Small intestine (tissue), 7 donors: ENCODE measurements around the gene RIMBP2. TPM values are rescaled to one million over a fixed set of nuclear protein-coding genes. Genes with fewer than 3 reads are reported as not detected.

Source experiments
- DNase-seq, 2 donors: peaks; one replicate each; pipeline versions ENCODE4 v3.0.0 to v3.0.0-alpha.2; 2013
- FAIRE-seq: peaks from 2 replicates; lab custom pipeline; 2012; peaks lifted over from hg19 to GRCh38; lab: Jason Lieb, UNC
- H3K27ac ChIP-seq, 3 donors: one replicate each; pipeline ENCODE4 v1.5.1; 2013; ENCODE audit warnings: low read length in 2 of 3, mild to moderate bottlenecking in 2 of 3, control low read depth in 1 of 3, inconsistent platforms in 1 of 3, low read depth in 1 of 3, moderate library complexity in 1 of 3
- H3K27me3 ChIP-seq, 3 donors: one replicate each; pipeline ENCODE4 v1.6.1; 2013; ENCODE audit warnings: low read length in 3 of 3, inconsistent platforms in 1 of 3; ENCODE audit not compliant: control insufficient read depth in 3 of 3, insufficient read depth in 3 of 3
- H3K36me3 ChIP-seq, 3 donors: one replicate each; pipeline ENCODE4 v1.6.1; 2013; ENCODE audit warnings: low read length in 3 of 3, inconsistent platforms in 1 of 3, low read depth in 1 of 3, mild to moderate bottlenecking in 1 of 3, moderate library complexity in 1 of 3; ENCODE audit not compliant: control insufficient read depth in 3 of 3, insufficient read depth in 2 of 3
- H3K4me1 ChIP-seq, 3 donors: one replicate each; pipeline ENCODE4 v1.6.1; 2013; ENCODE audit warnings: low read length in 2 of 3, inconsistent platforms in 1 of 3, low read depth in 1 of 3, mild to moderate bottlenecking in 1 of 3, moderate library complexity in 1 of 3; ENCODE audit not compliant: control insufficient read depth in 3 of 3, insufficient read depth in 2 of 3
- H3K4me3 ChIP-seq, 3 donors: one replicate each; pipeline ENCODE4 v1.5.1; 2013; ENCODE audit warnings: low read length in 3 of 3, control low read depth in 1 of 3, inconsistent platforms in 1 of 3, low read depth in 1 of 3, mild to moderate bottlenecking in 1 of 3, moderate library complexity in 1 of 3
- H3K9me3 ChIP-seq, 2 donors: one replicate each; pipeline ENCODE4 v1.6.1; 2013; ENCODE audit warnings: low read depth in 1 of 2, low read length in 1 of 2; ENCODE audit not compliant: control insufficient read depth in 2 of 2, insufficient read depth in 1 of 2
- WGBS, 3 donors: extraction: QIAGEN DNeasy Blood & Tissue Kit; methylation state at CpG; one replicate each; pipeline ENCODE4 v1.1.7; 2013; 5-methylcytosine and 5-hydroxymethylcytosine counted together
- polyA plus RNA-seq, 4 donors: library from polyadenylated mRNA; stranded (reverse) in 3 of 4; unstranded in 1 of 4; fragments of 200-250 nt in 3 of 4; fragments of 120-200 nt in 1 of 4; gene quantifications; one replicate each; pipeline versions ENCODE4 v1.2.1 to v1.2.3, GENCODE V29; 2013
- donor health status: healthy with polysubstance abuse.
- donor health status: control.
- donor health status: control.
- donor health status: Bipolar disorder and iron deficiency.
- donor health status: healthy.

RIMBP2 gene
- polyA plus RNA-seq, 4 donors = 0.22 to 12.2 (median 2.3) TPM

GRCh38 chr12:130523208-130523607, 192.9 kb downstream of the RIMBP2 start:
- no peaks in the 10 kb centered on the region for H3K4me1 ChIP-seq
- no peak overlapping the region for H3K27ac ChIP-seq
- H3K36me3 ChIP-seq = no peaks in the 10 kb centered on the region
- DNase-seq (no peak), FAIRE-seq (no peak)
- no peaks in the 10 kb centered on the region for H3K27me3 ChIP-seq
- 73 to 82% (median 80%) methylated on average over 9 of the region's 9 CpGs for WGBS, 3 donors
- no peaks in the 10 kb centered on the region for H3K9me3 ChIP-seq
- no peak overlapping the region for H3K4me3 ChIP-seq

- H3K27ac ChIP-seq = no peak overlapping the region
These were observed 193.8 kb downstream of the RIMBP2 start for GRCh38 chr12:130522244-130522834.

GRCh38 chr12:130521375-130522124, 194.5 kb downstream of the RIMBP2 start:
- Histone ChIP-seq H3K4me1 (no peaks in the 10 kb centered on the region), H3K27ac (no peak overlapping the region), H3K4me3 (no peak overlapping the region), H3K9me3 (peaks cover 0 to 2% of the 10 kb centered on the region in 2 donors), H3K27me3 (no peaks in the 10 kb centered on the region), H3K36me3 (no peaks in the 10 kb centered on the region)
- no peak for DNase-seq
- WGBS, 3 donors = 65 to 69% (median 68%) methylated on average over 11 of the region's 11 CpGs
- FAIRE-seq = no peak

More at GRCh38 chr12:130522244-130522834, 193.8 kb downstream of the RIMBP2 start:
- whole genome bisulfite sequencing, 3 donors = 69 to 78% (median 69%) methylated on average over 17 of the region's 17 CpGs
- no peaks in the 10 kb centered on the region for H3K36me3 ChIP-seq
- no peak overlapping the region for H3K4me3 ChIP-seq
- no peaks in the 10 kb centered on the region for H3K4me1 ChIP-seq
- DNase-seq (no peak), FAIRE-seq (no peak)
- no peaks in the 10 kb centered on the region for H3K27me3 ChIP-seq
- H3K9me3 ChIP-seq = no peaks in the 10 kb centered on the region

DNA sequence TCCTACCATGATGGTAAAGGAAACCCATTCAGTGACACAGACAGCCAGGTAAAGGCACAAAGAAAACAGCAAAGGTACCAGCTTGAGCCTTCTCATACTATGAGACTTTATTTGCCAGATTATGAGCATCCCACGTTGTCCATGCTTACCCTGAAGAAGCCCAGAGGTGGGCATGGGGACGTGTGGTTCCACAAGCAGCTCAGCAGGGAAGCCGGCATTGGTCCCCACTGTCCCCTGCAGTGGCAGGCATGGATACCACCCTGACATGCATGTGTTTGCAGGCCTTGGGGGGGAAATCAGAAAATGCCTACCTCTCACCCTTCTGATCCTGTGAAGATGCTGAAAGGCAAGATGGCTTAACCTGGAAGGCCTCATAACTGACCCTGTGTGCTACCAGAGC, 195.3 kb downstream of the RIMBP2 start:
- peaks cover 0 to 4% of the 10 kb centered on the region in 2 donors for H3K9me3 ChIP-seq
- no peak overlapping the region for H3K4me3 ChIP-seq
- 35 to 66% (median 57%) methylated on average over 3 of the region's 3 CpGs for WGBS, 3 donors
- no peak overlapping the region for H3K27ac ChIP-seq
- H3K27me3 ChIP-seq = no peaks in the 10 kb centered on the region
- H3K36me3 ChIP-seq = no peaks in the 10 kb centered on the region
- H3K4me1 ChIP-seq = no peaks in the 10 kb centered on the region
- FAIRE-seq = no peak
- DNase-seq = no peak

DNA sequence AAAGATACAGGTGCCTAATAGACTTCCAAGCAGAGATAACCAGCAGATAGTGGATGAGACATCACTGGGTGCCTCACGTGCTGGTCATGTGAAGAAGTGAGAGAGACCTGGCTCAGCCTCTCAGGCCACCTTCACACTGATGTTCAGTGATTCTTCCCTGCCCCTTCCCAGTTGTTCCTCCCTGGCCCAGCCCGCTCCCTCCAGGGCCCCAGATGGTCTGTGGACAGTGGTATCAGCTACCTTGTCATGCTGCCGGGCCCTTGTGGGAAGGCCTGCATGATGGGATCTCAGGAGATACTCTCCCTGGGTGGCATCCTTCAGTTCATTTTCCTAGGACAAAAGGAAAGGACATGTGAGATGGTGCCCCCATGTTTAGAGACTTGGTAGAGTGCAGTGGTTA, 198.5 kb downstream of the RIMBP2 start:
- H3K9me3 ChIP-seq = peaks cover 0 to 4% of the 10 kb centered on the region in 2 donors
- no peaks in the 10 kb centered on the region for H3K36me3 ChIP-seq
- no peak for DNase-seq
- no peak for FAIRE-seq
- no peak overlapping the region for H3K27ac ChIP-seq
- H3K4me1 ChIP-seq = no peaks in the 10 kb centered on the region
- WGBS, 3 donors = 78 to 91% (median 87%) methylated on average over 3 of the region's 3 CpGs
- no peaks in the 10 kb centered on the region for H3K27me3 ChIP-seq
- no peak overlapping the region for H3K4me3 ChIP-seq

DNA sequence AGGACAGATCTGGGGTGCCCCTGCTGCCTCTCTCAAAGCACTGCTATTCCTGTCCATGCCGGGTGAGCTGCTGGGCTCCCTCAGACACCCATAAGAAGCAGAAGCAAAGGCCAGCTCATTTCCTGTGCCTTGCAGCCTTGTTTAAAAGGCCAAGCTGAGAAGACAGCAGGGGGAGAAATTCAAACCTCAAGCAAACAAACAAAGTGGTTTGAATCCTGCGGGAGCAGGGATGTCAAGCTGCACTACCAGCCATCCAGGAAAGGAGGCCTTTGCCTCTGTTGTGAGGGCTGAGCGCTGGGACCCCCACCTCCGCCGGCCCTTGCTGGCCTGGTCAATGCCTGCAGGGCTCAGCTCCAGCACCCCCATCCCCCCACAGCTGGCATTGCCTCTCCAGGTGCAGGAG, 201.9 kb downstream of the RIMBP2 start:
- Histone ChIP-seq H3K27ac (no peak overlapping the region), H3K4me3 (no peak overlapping the region), H3K27me3 (no peaks in the 10 kb centered on the region), H3K36me3 (no peaks in the 10 kb centered on the region), H3K4me1 (no peaks in the 10 kb centered on the region), H3K9me3 (peaks cover 0 to 4% of the 10 kb centered on the region in 2 donors)
- FAIRE-seq = no peak
- 13 to 28% (median 14%) methylated on average over 5 of the region's 5 CpGs for WGBS, 3 donors
- DNase-seq = no peak

GRCh38 chr12:130513556-130513955, 202.5 kb downstream of the RIMBP2 start:
- no peaks in the 10 kb centered on the region for H3K27me3 ChIP-seq
- no peaks in the 10 kb centered on the region for H3K4me1 ChIP-seq
- FAIRE-seq = no peak
- no peaks in the 10 kb centered on the region for H3K36me3 ChIP-seq
- DNase-seq = no peak
- no peak overlapping the region for H3K27ac ChIP-seq
- no peak overlapping the region for H3K4me3 ChIP-seq
- peaks cover 0 to 4% of the 10 kb centered on the region in 2 donors for H3K9me3 ChIP-seq
- WGBS, 3 donors = 74 to 81% (median 79%) methylated on average over 2 of the region's 2 CpGs

GRCh38 chr12:130511285-130511684, 204.8 kb downstream of the RIMBP2 start:
- Histone ChIP-seq H3K27me3 (no peaks in the 10 kb centered on the region), H3K27ac (no peak overlapping the region), H3K36me3 (no peaks in the 10 kb centered on the region), H3K4me1 (no peaks in the 10 kb centered on the region), H3K4me3 (no peak overlapping the region), H3K9me3 (peaks cover 0 to 2% of the 10 kb centered on the region in 2 donors)
- 83 to 87% (median 85%) methylated on average over 12 of the region's 12 CpGs for WGBS, 3 donors
- DNase-seq (no peak), FAIRE-seq (no peak)
